ENCODE measurements around the gene RHOH. TPM values are rescaled to one million over a fixed set of nuclear protein-coding genes. Genes with fewer than 3 reads are reported as not detected.

The RHOH gene
- total and polyA plus RNA-seq, 9 of the 15 experiments (the other 6 are each of a cell fraction or from before 2014, with no cell fraction given): 14.3 to 37.7 (median 23.2) TPM

DNA sequence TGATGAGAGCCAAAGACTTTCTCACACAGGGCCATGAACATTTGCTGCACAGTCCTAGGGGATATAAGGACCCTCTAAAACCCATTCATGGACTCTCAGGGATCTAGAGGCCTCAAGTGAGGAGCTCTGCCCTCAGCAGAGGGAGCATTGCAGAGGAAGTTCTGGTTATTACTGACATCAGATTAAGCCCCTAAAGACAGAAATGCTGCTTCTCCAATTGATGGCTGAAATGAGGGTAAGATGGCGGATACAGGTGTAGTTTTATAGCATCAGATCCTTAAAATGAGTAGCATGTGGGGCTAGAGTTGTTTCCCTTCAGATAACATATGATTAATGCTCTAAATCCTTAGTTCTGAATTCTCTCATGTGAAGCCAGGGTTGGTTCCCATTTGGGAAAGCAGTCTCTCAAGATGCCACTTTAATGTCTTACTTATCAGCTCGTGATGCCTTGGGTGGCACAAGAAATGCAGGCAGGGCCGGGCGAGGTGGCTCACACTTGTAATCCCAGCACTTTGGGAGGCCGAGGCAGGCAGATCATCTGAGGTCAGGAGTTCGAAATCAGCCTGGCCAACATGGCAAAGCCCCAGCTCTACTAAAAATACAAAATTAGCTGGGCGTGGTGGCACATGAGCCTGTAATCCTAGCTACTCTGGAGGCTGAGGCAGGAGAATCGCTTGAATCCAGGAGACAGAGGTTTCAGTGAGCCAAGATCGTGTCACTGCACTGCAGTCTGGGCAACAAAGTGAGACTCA, 7.9 kb downstream of the RHOH start (continued):
- TF ChIP-seq, protein P1, sequence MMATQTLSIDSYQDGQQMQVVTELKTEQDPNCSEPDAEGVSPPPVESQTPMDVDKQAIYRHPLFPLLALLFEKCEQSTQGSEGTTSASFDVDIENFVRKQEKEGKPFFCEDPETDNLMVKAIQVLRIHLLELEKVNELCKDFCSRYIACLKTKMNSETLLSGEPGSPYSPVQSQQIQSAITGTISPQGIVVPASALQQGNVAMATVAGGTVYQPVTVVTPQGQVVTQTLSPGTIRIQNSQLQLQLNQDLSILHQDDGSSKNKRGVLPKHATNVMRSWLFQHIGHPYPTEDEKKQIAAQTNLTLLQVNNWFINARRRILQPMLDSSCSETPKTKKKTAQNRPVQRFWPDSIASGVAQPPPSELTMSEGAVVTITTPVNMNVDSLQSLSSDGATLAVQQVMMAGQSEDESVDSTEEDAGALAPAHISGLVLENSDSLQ (IDR thresholded peaks at IDR 0.05): no peak
- TF ChIP-seq ZNF551 (CRISPR knock-in tag; IDR thresholded peaks at IDR 0.05): no peak
- TF ChIP-seq FOXJ2 (tag; IDR thresholded peaks at IDR 0.05): 0 out of 2 replicates have a peak, but pooled peaks have one; percentile 5
- TF ChIP-seq, protein P2, sequence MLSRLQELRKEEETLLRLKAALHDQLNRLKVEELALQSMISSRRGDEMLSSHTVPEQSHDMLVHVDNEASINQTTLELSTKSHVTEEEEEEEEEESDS (CRISPR knock-in tag; IDR thresholded peaks at IDR 0.05): no peak
- TF ChIP-seq POLR2AphosphoS5 (IDR thresholded peaks at IDR 0.05; ENCODE audit: control insufficient read depth, insufficient read depth, low read depth, low read length): no peak
- TF ChIP-seq, protein P3, sequence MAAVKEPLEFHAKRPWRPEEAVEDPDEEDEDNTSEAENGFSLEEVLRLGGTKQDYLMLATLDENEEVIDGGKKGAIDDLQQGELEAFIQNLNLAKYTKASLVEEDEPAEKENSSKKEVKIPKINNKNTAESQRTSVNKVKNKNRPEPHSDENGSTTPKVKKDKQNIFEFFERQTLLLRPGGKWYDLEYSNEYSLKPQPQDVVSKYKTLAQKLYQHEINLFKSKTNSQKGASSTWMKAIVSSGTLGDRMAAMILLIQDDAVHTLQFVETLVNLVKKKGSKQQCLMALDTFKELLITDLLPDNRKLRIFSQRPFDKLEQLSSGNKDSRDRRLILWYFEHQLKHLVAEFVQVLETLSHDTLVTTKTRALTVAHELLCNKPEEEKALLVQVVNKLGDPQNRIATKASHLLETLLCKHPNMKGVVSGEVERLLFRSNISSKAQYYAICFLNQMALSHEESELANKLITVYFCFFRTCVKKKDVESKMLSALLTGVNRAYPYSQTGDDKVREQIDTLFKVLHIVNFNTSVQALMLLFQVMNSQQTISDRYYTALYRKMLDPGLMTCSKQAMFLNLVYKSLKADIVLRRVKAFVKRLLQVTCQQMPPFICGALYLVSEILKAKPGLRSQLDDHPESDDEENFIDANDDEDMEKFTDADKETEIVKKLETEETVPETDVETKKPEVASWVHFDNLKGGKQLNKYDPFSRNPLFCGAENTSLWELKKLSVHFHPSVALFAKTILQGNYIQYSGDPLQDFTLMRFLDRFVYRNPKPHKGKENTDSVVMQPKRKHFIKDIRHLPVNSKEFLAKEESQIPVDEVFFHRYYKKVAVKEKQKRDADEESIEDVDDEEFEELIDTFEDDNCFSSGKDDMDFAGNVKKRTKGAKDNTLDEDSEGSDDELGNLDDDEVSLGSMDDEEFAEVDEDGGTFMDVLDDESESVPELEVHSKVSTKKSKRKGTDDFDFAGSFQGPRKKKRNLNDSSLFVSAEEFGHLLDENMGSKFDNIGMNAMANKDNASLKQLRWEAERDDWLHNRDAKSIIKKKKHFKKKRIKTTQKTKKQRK (IDR thresholded peaks at IDR 0.05; ENCODE audit: borderline replicate concordance, low read depth, low read length): no peak
- TF ChIP-seq SREBF1 (IDR thresholded peaks at IDR 0.05; ENCODE audit: borderline replicate concordance, low read depth, low read length): no peak
- TF ChIP-seq ZNF830 (CRISPR knock-in tag; IDR thresholded peaks at IDR 0.05): no peak
- peak; percentile 53; the same call in 1 of the 2 replicates for TF ChIP-seq ZSCAN32 (CRISPR knock-in tag; IDR thresholded peaks at IDR 0.05)
- TF ChIP-seq ZNF584 (CRISPR knock-in tag; IDR thresholded peaks at IDR 0.05; ENCODE audit: low read depth): peak; percentile 87; the same call in 1 of the 2 replicates
- no peak for TF ChIP-seq SIN3B (IDR thresholded peaks at IDR 0.05; ENCODE audit: low read depth)
- TF ChIP-seq CREM (IDR thresholded peaks at IDR 0.05; ENCODE audit: low read depth): no peak
- TF ChIP-seq ZNF324 (CRISPR knock-in tag; IDR thresholded peaks at IDR 0.05): no peak
- TF ChIP-seq HNRNPH1 (optimal IDR thresholded peaks at IDR 0.05; ENCODE audit: low read depth, low read length): no peak
- TF ChIP-seq TCF3 (CRISPR knock-in tag; IDR thresholded peaks at IDR 0.05): no peak
- TF ChIP-seq MAFK (IDR thresholded peaks at IDR 0.05; ENCODE audit: low read length): no peak
- no peak for TF ChIP-seq HIVEP1 (CRISPR knock-in tag; IDR thresholded peaks at IDR 0.05)
- TF ChIP-seq ZNF717 (CRISPR knock-in tag; IDR thresholded peaks at IDR 0.05): no peak
- TF ChIP-seq EP300 (IDR thresholded peaks at IDR 0.05; ENCODE audit: low read length): no peak
- TF ChIP-seq, protein P4, sequence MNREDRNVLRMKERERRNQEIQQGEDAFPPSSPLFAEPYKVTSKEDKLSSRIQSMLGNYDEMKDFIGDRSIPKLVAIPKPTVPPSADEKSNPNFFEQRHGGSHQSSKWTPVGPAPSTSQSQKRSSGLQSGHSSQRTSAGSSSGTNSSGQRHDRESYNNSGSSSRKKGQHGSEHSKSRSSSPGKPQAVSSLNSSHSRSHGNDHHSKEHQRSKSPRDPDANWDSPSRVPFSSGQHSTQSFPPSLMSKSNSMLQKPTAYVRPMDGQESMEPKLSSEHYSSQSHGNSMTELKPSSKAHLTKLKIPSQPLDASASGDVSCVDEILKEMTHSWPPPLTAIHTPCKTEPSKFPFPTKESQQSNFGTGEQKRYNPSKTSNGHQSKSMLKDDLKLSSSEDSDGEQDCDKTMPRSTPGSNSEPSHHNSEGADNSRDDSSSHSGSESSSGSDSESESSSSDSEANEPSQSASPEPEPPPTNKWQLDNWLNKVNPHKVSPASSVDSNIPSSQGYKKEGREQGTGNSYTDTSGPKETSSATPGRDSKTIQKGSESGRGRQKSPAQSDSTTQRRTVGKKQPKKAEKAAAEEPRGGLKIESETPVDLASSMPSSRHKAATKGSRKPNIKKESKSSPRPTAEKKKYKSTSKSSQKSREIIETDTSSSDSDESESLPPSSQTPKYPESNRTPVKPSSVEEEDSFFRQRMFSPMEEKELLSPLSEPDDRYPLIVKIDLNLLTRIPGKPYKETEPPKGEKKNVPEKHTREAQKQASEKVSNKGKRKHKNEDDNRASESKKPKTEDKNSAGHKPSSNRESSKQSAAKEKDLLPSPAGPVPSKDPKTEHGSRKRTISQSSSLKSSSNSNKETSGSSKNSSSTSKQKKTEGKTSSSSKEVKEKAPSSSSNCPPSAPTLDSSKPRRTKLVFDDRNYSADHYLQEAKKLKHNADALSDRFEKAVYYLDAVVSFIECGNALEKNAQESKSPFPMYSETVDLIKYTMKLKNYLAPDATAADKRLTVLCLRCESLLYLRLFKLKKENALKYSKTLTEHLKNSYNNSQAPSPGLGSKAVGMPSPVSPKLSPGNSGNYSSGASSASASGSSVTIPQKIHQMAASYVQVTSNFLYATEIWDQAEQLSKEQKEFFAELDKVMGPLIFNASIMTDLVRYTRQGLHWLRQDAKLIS (CRISPR knock-in tag; IDR thresholded peaks at IDR 0.05): no peak

All from K562 (cell line).